H1 (cell line): ENCODE data around the gene IRGC. TPM values are rescaled to one million over a fixed set of nuclear protein-coding genes. Genes with fewer than 3 reads are reported as not detected.

Experiments
- ATF2 ChIP-seq: IDR thresholded peaks from 2 replicates; pipeline ENCODE4 v1.6.1; 2012; ENCODE audit warnings: low read length, inconsistent platforms
- CREB1 ChIP-seq: IDR thresholded peaks from 2 replicates; pipeline ENCODE4 v1.6.1; 2012; ENCODE audit warnings: inconsistent platforms
- FOSL1 ChIP-seq: IDR thresholded peaks from 2 replicates; pipeline ENCODE4 v1.6.1; 2011; ENCODE audit warnings: mild to moderate bottlenecking, low read depth, low read length, moderate library complexity; ENCODE audit not compliant: insufficient read depth
- RXRA ChIP-seq: IDR thresholded peaks from 2 replicates; pipeline ENCODE4 v1.6.1; 2011; ENCODE audit warnings: low read depth, mild to moderate bottlenecking, low read length, moderate library complexity; ENCODE audit not compliant: insufficient read depth
- SIX5 ChIP-seq: IDR thresholded peaks from 2 replicates; pipeline ENCODE4 v1.6.1; 2011; ENCODE audit warnings: mild to moderate bottlenecking, low read depth, low read length
- TAF7 ChIP-seq: optimal IDR thresholded peaks from 2 replicates; pipeline ENCODE3; 2011; ENCODE audit warnings: low read depth, mild to moderate bottlenecking, inconsistent platforms, low read length, moderate library complexity, borderline replicate concordance
- polyA plus RNA-seq, 7 experiments: library from polyadenylated mRNA; depleted of rRNA in 3 of 7; stranded (reverse) in 5 of 7; unstranded in 2 of 7; fragments of >200 nt in 5 of 7; fragments of 200-250 nt in 2 of 7; gene quantifications; 1 replicate in 5 of 7; 2 replicates in 1 of 7; 4 replicates in 1 of 7; pipeline versions ENCODE4 v1.2.1 to v1.2.3, GENCODE V29; 2011 to 2013; ENCODE audit warnings: missing spikeins in 2 of 7, mixed read lengths in 2 of 7
- total RNA-seq: library from RNA; stranded (reverse); fragmentation: NEBNext Ultra II Directional; extraction: Animal tissue kit (Norgen Biotek cat#: 25700); gene quantifications from 2 replicates; pipeline ENCODE4 v1.2.1, GENCODE V29; 2021

The IRGC gene
- total and polyA plus RNA-seq, 2 of the 8 experiments (the other 6 are each of a cell fraction or from before 2014, with no cell fraction given) = not detected

GRCh38 chr19:43711751-43712355 lies 4.0 kb upstream of the IRGC start (continued):
- no peak for TF ChIP-seq FOSL1
- no peak for TF ChIP-seq SIX5
- no peak for TF ChIP-seq RXRA
- no peak for TF ChIP-seq ATF2
- TF ChIP-seq CREB1 = no peak
- TF ChIP-seq TAF7 = no peak
